ENCODE measurements around the gene PLXNB3.
A peak's percentile ranks its signal among the peaks of the same experiment; 100 is the strongest.

Gene PLXNB3

DNA sequence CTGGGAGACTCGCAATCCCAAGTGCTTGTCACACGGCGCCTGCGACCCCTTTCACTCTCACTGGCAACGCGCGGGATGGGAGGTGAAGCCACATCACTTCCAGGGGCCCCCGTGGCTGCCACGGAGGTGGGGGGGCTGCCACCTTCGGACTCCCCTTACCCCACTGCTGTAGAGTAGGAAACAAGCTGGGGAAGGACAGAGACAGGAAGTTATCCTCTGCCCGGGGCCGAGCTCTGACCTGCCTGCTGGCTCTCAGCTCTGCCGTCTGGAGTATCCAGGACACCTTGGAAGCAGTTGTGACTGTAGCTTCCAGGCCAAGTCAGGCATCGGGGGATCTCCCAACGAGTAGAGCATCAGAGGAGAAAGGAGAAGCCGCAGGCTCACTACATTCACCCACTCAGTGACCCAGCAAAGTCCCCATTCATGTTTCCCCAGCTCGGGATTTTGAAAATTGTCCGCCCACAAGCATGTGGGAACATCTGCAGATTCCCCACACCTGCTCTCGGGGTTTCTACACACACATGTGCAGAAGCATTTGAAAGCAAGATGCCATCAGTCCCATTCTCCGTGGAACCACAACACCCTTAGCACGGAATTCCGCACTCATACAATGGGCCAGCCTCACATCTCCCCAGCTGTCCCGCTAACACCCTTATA, 55.5 kb downstream of the PLXNB3 start:
- Histone ChIP-seq H3K4me3 (ENCODE audit: low read depth, low read length) (no peak overlapping the region), H4K12ac (ENCODE audit: low read depth, low read length) (peak overlapping the region; percentile 89), H3K27ac (ENCODE audit: low read depth, low read length) (no peak overlapping the region), H3K9ac (ENCODE audit: low read length) (no peak overlapping the region), H3K27me3 (ENCODE audit: insufficient read depth, low read length) (no peaks in the 10 kb centered on the region), H3K18ac (ENCODE audit: low read length) (peak overlapping the region; percentile 65), H3K79me2 (ENCODE audit: control insufficient read depth, insufficient read depth, low read length, poor library complexity) (peaks cover 4% of the 10 kb centered on the region), H3K4me1 (ENCODE audit: control insufficient read depth in 1 of 2, insufficient read depth in 2 of 2, low read length in 2 of 2) (peaks cover 0 to 7% of the 10 kb centered on the region in 2 experiments), H4K8ac (ENCODE audit: low read depth, low read length) (peak overlapping the region; percentile 84), H3K79me1 (ENCODE audit: low read length) (peaks cover 8% of the 10 kb centered on the region), H3K23ac (ENCODE audit: low read length) (no peak overlapping the region), H3K36me3 (ENCODE audit: control insufficient read depth in 1 of 2, insufficient read depth in 2 of 2, low read length in 2 of 2) (no peaks in the 10 kb centered on the region), H3K9me3 (ENCODE audit: insufficient read depth, low read depth, low read length) (no peaks in the 10 kb centered on the region), H2BK5ac (ENCODE audit: low read depth, low read length, poor library complexity) (no peak overlapping the region), H3K4ac (ENCODE audit: low read depth, low read length) (peak overlapping the region; percentile 44), H4K91ac (ENCODE audit: low read depth, low read length) (peak overlapping the region; percentile 79), H3K14ac (ENCODE audit: low read length) (peak overlapping the region; percentile 64), H2AFZ (ENCODE audit: insufficient read depth, low read length, poor library complexity) (peak overlapping the region; percentile 66), H2BK12ac (ENCODE audit: low read length) (no peak overlapping the region), H3K4me2 (ENCODE audit: low read length) (peak overlapping the region; percentile 68), H2AK5ac (ENCODE audit: low read length) (no peak overlapping the region), H2BK120ac (ENCODE audit: insufficient read depth, low read length, poor library complexity) (peak overlapping the region; percentile 31)
- no peak for DNase-seq
- no CpG with 5 or more reads among the region's 23 CpGs for WGBS (ENCODE audit: extremely low coverage, insufficient coverage, insufficient read length)

DNA sequence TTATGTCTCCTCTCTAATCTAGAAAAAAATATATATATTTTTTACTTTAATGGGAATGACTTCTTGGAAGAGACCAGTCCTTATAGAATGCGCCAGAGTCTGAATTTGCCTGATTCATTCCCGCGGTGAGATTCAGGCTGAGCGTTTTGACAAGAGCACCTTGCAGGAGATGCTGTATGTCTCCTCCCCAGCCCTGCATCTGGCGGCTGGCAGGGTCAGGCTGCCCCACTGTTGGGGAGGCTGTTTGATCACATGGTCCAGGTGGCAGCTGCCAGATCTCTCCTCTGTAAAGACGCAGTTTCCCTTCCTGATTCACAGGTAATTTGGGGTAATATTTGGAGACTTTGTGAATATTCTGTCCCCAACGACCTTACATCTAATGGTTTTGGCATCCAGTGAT, 56.6 kb downstream of the PLXNB3 start:
- no peak overlapping the region for H3K9ac ChIP-seq (ENCODE audit: low read length)
- no peak overlapping the region for H2AK5ac ChIP-seq (ENCODE audit: low read length)
- peaks cover 4% of the 10 kb centered on the region for H3K79me2 ChIP-seq (ENCODE audit: control insufficient read depth, insufficient read depth, low read length, poor library complexity)
- H3K27ac ChIP-seq (ENCODE audit: low read depth, low read length): no peak overlapping the region
- DNase-seq: no peak
- no peak overlapping the region for H4K91ac ChIP-seq (ENCODE audit: low read depth, low read length)
- H4K12ac ChIP-seq (ENCODE audit: low read depth, low read length): no peak overlapping the region
- H4K8ac ChIP-seq (ENCODE audit: low read depth, low read length): no peak overlapping the region
- no peak overlapping the region for H3K23ac ChIP-seq (ENCODE audit: low read length)
- H3K4me1 ChIP-seq (ENCODE audit: control insufficient read depth in 1 of 2, insufficient read depth in 2 of 2, low read length in 2 of 2): peaks cover 0 to 7% of the 10 kb centered on the region in 2 experiments
- no peaks in the 10 kb centered on the region for H3K36me3 ChIP-seq (ENCODE audit: control insufficient read depth in 1 of 2, insufficient read depth in 2 of 2, low read length in 2 of 2)
- H2BK120ac ChIP-seq (ENCODE audit: insufficient read depth, low read length, poor library complexity): no peak overlapping the region
- H3K18ac ChIP-seq (ENCODE audit: low read length): no peak overlapping the region
- no peak overlapping the region for H2AFZ ChIP-seq (ENCODE audit: insufficient read depth, low read length, poor library complexity)
- no peak overlapping the region for H2BK12ac ChIP-seq (ENCODE audit: low read length)
- no peak overlapping the region for H3K4me2 ChIP-seq (ENCODE audit: low read length)
- no peaks in the 10 kb centered on the region for H3K9me3 ChIP-seq (ENCODE audit: insufficient read depth, low read depth, low read length)
- no peak overlapping the region for H3K14ac ChIP-seq (ENCODE audit: low read length)
- H3K4ac ChIP-seq (ENCODE audit: low read depth, low read length): no peak overlapping the region
- peaks cover 8% of the 10 kb centered on the region for H3K79me1 ChIP-seq (ENCODE audit: low read length)
- WGBS (ENCODE audit: extremely low coverage, insufficient coverage, insufficient read length): no CpG with 5 or more reads among the region's 7 CpGs
- no peaks in the 10 kb centered on the region for H3K27me3 ChIP-seq (ENCODE audit: insufficient read depth, low read length)
- no peak overlapping the region for H3K4me3 ChIP-seq (ENCODE audit: low read depth, low read length)
- H2BK5ac ChIP-seq (ENCODE audit: low read depth, low read length, poor library complexity): no peak overlapping the region

DNA sequence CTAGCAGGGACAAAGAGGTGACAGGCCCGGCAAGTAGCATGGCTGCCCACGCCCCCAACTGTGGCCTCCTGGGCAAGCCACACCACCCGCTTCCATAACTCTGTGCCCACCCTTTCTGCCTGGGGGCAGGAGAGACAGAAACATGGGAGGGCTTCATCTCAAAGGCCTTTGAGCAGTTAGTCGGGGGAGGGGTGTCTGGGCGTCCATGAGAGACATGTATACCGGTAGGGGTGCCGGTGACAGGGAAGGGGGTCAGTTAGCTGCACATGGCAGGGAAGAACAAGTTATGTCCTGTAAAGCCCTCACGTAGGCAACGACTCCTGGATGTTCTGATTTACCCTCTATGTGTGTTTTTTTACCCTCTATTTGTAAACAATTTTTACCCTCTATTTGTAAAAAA, 57.0 kb downstream of the PLXNB3 start:
- Histone ChIP-seq H2AFZ (ENCODE audit: insufficient read depth, low read length, poor library complexity) (no peak overlapping the region), H3K9me3 (ENCODE audit: insufficient read depth, low read depth, low read length) (no peaks in the 10 kb centered on the region), H2BK12ac (ENCODE audit: low read length) (no peak overlapping the region), H4K8ac (ENCODE audit: low read depth, low read length) (no peak overlapping the region), H3K79me1 (ENCODE audit: low read length) (peaks cover 8% of the 10 kb centered on the region), H3K18ac (ENCODE audit: low read length) (no peak overlapping the region), H3K79me2 (ENCODE audit: control insufficient read depth, insufficient read depth, low read length, poor library complexity) (peaks cover 4% of the 10 kb centered on the region), H3K27ac (ENCODE audit: low read depth, low read length) (no peak overlapping the region), H3K14ac (ENCODE audit: low read length) (no peak overlapping the region), H2AK5ac (ENCODE audit: low read length) (no peak overlapping the region), H3K9ac (ENCODE audit: low read length) (no peak overlapping the region), H2BK5ac (ENCODE audit: low read depth, low read length, poor library complexity) (no peak overlapping the region), H4K91ac (ENCODE audit: low read depth, low read length) (no peak overlapping the region), H2BK120ac (ENCODE audit: insufficient read depth, low read length, poor library complexity) (no peak overlapping the region), H3K4me3 (ENCODE audit: low read depth, low read length) (no peak overlapping the region), H3K27me3 (ENCODE audit: insufficient read depth, low read length) (no peaks in the 10 kb centered on the region), H3K4ac (ENCODE audit: low read depth, low read length) (no peak overlapping the region), H3K4me1 (ENCODE audit: control insufficient read depth in 1 of 2, insufficient read depth in 2 of 2, low read length in 2 of 2) (peaks cover 0 to 7% of the 10 kb centered on the region in 2 experiments), H3K4me2 (ENCODE audit: low read length) (no peak overlapping the region), H3K23ac (ENCODE audit: low read length) (no peak overlapping the region), H4K12ac (ENCODE audit: low read depth, low read length) (no peak overlapping the region), H3K36me3 (ENCODE audit: control insufficient read depth in 1 of 2, insufficient read depth in 2 of 2, low read length in 2 of 2) (no peaks in the 10 kb centered on the region)
- WGBS (ENCODE audit: extremely low coverage, insufficient coverage, insufficient read length): no CpG with 5 or more reads among the region's 9 CpGs
- DNase-seq: no peak

DNA sequence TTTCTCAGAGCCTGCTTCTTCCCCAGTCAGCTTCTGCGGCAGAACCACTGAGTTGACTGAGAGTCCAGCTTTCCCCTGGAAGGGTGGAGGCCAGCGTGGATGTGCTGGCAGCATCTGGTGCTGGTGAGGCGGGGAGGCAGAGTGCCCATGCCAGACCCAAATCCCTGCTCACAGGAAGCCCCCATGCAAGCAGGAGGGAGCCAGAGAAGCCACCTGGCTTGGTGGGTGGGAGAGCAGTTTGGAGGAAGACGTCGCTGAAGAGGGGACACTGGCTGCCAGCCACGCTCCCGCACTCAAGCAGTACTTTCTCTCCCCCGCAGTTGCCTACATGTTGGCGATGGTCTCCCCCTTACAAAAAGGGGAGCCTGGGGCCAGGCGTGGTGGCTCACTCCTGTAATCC, 60.3 kb downstream of the PLXNB3 start:
- Histone ChIP-seq H3K36me3 (ENCODE audit: control insufficient read depth in 1 of 2, insufficient read depth in 2 of 2, low read length in 2 of 2) (no peaks in the 10 kb centered on the region), H3K23ac (ENCODE audit: low read length) (no peak overlapping the region), H2BK12ac (ENCODE audit: low read length) (no peak overlapping the region), H3K79me2 (ENCODE audit: control insufficient read depth, insufficient read depth, low read length, poor library complexity) (peaks cover under 1% of the 10 kb centered on the region), H3K79me1 (ENCODE audit: low read length) (peaks cover under 1% of the 10 kb centered on the region), H4K91ac (ENCODE audit: low read depth, low read length) (no peak overlapping the region), H4K12ac (ENCODE audit: low read depth, low read length) (no peak overlapping the region), H2AK5ac (ENCODE audit: low read length) (no peak overlapping the region), H3K9me3 (ENCODE audit: insufficient read depth, low read depth, low read length) (no peaks in the 10 kb centered on the region), H3K27me3 (ENCODE audit: insufficient read depth, low read length) (peaks cover 2% of the 10 kb centered on the region), H3K18ac (ENCODE audit: low read length) (no peak overlapping the region), H3K4ac (ENCODE audit: low read depth, low read length) (no peak overlapping the region), H3K4me2 (ENCODE audit: low read length) (no peak overlapping the region), H4K8ac (ENCODE audit: low read depth, low read length) (no peak overlapping the region), H3K9ac (ENCODE audit: low read length) (no peak overlapping the region), H2BK120ac (ENCODE audit: insufficient read depth, low read length, poor library complexity) (no peak overlapping the region), H3K4me1 (ENCODE audit: control insufficient read depth in 1 of 2, insufficient read depth in 2 of 2, low read length in 2 of 2) (peaks cover 7 to 10% of the 10 kb centered on the region in 2 experiments), H2AFZ (ENCODE audit: insufficient read depth, low read length, poor library complexity) (no peak overlapping the region), H3K27ac (ENCODE audit: low read depth, low read length) (no peak overlapping the region), H3K4me3 (ENCODE audit: low read depth, low read length) (no peak overlapping the region), H2BK5ac (ENCODE audit: low read depth, low read length, poor library complexity) (no peak overlapping the region), H3K14ac (ENCODE audit: low read length) (no peak overlapping the region)
- no peak for DNase-seq
- no CpG with 5 or more reads among the region's 10 CpGs for WGBS (ENCODE audit: extremely low coverage, insufficient coverage, insufficient read length)
